Activated CD8-positive, alpha-beta memory T cell treated with anti-CD3 and anti-CD28 coated beads, Interleukin-2, amount 50 U/mL, for 24 hours (primary cell): Measurements from ENCODE around the gene CUX1.
"Not testable (repeated sequence)": the region's sequence is repeated elsewhere in the genome, so short reads cannot be mapped to it uniquely, and the experiment has no call there.

Experiments
- DNase-seq: peaks from one replicate; pipeline ENCODE4 v3.0.0-alpha.2; 2020; ENCODE audit errors: extremely low read depth

Gene CUX1

DNA sequence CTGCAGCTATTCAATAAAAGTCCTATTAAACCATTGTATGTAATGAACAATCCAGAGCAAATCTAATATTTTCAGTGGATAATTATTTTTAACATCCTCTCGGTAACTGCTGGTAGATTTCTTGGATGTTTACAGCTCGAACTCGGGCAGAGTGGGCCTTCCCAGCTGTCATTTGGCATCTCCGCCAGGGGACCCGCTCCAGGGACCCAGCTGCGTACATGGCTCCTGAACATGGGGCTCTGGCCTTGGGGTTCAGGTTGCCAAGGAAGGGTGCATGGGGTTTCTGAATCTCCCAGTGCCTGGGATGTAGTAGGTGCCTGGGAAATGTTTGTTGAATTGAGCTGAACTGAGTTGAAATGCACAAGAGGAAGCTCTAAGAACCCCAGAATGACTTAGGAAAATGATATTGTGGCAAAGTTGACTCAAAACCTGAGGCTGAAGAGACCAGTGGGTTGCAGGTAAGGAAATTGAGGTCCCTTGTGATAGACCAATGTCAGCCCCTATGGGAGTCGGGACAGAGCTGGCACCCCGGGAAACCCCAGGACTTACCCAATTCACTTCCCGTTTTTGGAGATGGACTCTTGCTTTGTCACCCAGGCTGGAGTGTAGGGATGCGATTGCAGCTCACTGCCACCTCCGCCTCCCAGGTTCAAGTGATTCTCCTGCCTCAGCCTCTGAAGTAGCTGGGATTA, 228.4 kb downstream of the CUX1 start:
- no peak for DNase-seq

DNA sequence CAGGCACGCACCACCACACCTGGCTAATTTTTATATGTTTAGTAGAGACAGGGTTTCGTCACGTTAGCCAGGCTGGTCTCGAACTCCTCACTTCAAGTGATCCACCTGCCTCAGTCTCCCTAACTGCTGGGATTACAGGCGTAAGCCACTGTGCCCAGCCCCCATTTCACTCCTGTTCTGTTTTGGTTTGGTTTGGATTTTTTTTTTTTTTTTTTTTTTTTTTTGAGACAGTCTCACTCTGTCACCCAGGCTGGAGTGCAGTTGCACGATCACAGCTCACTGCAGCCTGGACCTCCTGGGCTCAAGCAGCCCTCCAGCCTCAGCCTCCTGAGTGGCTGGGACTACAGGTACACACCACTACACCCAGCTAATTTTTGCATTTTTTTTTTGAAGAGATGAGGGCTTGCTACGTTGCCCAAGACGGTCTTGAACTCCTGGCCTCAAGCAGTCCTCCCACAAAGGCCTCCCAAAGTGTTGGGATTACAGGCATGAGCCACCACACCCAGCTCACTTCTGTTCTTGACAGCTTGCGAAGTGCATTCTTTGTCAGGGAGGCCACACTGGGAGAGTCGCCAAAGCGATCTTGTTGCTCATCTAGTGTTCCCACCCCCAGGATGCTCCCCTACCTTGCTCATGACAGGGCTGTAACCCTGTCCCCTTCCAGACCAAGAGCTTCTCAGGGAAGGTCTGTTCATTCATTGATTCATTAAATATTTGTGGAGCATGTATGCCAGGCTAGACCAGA, 229.1 kb downstream of the CUX1 start:
- DNase-seq = no peak

DNA sequence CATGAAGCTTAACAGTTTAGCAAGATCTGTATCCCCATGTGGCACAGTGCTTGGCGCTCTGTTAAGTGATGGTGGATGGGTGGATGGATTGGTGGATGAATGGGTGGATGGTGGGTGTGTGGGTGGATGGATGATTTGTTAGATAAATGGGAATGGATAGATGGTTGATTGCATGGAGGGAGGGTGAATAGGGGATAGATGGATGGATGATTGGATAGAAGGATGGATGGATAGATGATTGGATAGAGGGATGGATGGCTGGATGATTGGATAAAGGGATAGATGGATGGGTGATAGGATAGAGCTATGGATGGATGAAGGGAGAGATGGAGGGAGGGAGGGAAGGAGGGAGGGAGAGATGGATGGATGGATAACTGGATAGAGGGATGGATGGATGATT, 229.7 kb downstream of the CUX1 start:
- DNase-seq = no peak

DNA sequence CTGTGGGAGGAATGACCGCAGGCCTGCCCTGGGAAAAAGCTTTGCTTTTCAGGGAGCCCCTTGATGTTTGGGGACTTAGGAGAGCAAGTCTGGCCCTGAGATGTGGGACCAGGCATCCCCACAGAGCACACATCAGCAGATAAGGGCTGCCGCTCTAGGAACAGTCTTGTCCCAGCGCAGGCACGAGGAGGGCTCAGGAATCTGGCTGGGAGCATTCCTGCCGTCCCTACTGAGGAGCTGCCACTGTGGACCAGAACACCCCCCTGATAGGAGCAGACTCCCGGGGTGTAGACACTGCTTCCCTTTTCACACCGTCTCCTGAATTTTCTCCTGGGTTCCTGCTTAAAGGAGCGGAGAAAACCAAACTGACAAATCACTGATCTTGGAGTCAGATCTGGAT, 232.3 kb downstream of the CUX1 start:
- DNase-seq = no peak

DNA sequence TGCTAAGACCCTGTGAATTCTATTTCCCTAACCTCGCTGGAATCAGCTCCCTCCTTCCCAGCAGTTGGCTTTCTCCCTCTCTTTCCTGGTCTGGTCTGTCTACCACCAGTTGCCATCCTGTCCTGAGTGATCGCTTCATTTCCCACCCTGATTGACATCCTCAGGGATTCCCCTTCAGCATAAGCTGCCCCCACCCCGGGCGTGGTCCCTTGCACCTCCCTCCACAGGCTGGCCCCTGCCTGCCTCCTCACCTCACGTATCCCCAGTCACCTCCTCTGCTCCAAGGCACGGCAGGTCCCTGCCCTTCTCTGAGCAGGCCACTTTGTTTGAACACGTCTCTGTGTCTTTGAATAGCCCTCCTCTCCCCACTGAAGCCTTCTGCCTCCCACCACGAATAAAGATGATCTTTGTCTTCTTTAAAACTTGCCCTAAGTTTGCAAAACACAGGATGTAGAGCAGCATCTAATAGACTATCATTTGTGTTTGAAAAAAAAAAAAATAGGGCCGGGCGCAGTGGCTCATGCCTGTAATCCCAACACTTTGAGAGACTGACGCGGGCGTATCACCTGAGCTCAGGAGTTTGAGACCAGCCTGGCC, 233.5 kb downstream of the CUX1 start:
- no peak for DNase-seq

DNA sequence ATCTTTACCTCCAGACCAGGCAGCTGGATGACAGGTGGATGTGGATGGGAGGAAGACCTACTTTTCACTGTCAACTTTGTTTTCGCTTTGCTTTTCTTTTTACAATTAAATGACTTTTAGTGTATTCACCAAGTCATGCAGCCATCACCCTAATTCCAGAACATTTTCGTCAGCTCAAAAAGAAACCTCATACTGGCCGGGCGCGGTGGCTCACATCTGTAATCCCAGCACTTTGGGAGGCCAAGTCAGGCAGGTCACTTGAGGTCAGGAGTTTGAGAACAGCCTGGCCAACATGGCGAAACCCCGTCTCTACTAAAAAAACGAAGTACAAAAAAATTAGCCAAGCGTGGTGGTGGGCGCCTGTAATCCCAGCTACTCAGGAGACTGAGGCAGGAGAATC, 234.3 kb downstream of the CUX1 start:
- DNase-seq = not testable (repeated sequence)

DNA sequence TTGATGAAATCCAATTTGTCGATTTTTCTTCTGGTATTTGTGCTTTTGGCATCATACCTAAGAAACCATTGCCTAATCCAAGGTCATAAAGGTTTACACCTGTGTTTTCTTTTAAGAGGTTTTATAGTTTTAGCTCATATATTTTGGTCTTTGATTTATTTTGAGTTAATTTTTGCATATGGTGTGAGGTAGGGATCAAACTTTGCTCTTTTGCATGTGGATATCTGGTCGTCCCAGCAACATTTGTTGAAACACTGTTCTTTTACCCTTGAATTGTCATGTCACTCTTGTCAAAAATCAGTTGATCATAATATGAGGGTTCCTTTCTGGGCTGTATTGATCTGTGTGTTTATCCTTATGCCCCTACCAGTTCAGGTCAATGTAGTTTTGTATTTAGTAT, 236.7 kb downstream of the CUX1 start:
- DNase-seq = no peak

DNA sequence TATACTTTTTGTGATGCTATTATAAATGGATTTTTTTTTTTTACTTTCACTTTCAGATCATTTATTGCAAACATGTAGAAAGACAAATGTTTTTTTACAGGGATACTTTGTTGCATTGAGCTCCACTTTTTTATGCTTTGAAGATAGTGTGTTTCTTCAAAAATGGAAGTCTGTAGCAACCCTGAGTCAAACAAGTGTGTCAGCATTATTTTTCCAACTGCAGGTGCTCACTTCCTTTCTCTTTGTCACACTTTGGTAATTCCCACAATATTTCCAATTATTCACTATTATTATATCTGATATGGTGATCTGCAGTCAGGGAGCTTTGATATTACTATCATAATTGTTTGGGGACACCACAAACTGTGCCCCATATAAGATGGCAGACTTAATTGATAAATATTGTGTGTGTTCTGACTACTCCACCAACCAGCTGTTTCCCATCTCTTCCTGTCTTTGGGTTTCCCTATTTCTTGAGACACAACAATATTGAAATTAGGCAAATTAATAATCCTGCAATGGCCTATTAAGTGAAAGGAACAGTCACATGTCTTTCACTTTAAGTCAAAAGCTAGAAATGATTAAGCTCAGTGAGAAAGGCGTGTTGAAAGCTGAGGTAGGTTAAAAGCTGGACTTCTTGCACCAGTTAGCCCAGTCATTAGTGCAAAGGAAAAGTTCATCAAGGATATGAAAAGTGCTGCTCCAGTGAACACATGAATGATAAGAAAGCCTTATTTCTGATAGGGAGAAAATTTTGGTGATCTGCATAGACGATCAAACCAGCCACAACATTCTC, 238.0 kb downstream of the CUX1 start:
- DNase-seq = no peak

DNA sequence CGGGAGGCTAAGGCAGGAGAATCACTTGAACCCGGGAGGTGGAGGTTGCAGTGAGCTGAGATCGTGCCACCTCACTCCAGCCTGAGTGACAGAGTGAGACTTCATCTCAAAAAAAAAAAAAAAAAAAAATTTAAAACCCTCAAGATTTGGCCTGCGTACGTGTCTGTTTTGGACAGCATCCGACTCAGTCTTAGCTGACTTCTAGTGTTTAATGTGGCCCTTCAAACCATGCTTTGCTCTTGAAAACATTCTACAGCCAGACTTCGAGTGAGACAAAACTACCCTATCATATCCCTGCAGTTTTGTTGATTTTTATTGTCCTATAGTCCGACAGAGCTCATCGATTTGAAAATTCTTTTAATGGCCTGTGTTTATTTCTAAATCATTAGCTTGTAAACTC, 242.1 kb downstream of the CUX1 start:
- DNase-seq = no peak

DNA sequence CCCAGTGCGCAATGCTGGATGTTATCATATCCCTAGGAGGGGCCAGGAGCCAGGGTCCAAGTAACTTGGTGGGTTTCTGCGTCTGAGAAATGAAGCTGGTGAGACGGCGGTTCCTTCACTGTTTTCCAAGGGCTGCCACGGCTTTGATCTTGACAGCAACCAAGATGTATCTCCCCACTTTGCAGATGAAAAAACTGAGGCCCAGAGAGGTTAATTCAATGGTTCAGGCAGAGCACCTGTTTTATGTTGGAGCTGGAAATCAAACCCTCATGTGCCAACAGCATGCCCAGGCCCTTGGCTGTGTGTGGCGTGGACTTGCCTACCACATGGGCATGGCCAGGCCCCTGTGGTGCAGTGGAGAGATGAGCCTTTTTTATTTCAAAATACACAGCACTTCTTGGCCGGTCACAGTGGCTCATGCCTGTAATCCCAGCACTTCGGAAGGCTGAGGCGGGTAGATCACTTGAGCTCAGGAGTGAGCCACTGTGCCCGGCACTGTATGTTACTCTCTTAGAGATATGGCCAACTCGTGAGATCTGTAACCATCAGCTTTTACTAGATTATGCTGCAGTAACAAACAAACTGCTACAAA, 244.0 kb downstream of the CUX1 start:
- DNase-seq = no peak

DNA sequence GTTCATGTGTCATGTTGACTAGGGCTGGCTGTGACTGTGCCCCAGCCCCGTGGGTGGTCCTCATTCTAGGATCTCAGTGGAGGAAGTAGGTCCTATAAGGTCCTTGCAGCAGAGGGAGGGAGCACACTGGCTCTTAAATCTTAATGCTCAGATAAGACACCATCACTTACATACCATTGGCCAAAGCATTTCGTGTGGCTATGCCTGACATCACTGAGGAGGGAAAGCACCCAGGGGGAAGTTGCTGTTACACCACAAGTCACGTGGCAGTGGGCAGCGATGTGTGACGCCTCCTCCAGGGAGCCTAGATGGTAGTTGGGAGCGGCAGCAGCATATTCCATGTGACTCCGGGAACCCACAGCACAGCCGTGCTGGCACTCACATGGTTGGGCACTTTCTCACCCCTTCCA, 244.6 kb downstream of the CUX1 start:
- no peak for DNase-seq

DNA sequence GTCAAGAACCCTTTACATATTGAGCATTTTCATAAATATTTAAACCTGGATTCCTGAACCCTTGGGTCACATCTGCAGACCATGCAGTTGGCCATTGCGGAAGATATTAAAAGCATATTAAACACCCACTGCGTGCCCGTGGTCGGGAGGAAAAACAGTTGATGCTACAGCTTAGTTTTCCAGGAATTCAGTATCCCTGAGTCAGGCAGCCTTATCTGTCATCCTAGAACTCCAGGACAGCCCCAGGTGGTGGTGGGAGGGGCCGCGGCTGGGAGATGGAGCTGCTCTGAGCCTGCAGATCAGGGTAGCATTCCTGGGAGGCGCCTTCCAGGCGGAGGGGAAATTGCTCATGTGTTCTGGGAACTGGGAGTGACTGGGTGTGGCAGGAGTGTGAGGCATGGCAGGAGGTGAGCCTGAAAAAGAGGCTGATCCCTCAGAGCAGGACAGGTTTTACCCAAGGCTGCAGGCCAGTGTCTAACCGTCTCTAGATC, 246.3 kb downstream of the CUX1 start:
- DNase-seq = no peak

DNA sequence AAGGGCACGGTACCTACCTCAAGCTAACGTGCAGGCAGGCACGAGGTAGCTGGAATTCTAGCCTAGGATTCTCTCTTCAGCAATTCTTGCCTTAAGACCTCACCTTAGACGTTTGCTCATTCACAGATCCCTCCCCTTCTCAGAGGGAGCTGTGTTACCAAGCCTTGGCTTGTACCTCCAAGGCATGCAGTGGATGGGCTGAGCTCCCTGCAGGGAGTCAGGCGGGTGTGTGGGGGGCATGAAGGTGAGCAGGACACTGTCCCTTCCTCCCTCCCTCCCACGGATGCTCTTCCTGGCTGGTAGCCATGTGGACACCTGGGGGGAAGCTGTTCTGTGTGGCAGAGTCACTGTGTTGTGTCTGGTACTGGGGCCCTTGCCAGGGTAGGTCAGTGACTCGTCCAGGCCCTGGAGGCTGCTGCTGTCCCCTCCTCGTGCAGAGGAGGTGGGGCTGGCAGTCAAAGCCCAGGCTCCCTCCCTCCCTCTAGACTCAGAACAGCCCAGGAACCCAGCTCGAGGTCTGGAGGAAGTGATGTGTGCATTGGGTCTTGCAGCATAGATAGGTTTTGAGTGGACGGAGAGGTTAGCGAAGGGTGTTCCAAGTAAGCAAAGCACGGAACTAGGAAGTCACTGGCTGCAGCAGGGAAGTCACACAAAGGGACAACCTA, 247.1 kb downstream of the CUX1 start:
- no peak for DNase-seq

DNA sequence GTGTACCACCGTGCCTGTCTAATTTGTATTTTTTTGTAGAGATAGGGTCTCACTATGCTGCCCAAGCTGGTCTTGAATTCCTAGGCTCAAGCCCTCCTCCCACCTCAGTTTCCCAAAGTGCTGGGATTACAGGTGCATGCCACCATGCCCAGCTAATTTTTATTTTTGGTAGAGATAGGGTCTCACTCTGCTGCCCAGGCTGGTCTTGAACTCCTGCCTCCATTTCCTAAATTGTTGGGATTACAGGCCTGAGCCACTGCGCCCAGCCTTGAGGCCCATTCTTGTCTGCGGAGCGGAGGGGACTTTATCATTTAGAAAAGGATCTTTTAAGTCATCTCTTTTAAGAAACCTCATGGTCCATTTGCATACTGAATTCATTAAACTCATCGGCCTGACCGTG, 247.8 kb downstream of the CUX1 start:
- DNase-seq = no peak

DNA sequence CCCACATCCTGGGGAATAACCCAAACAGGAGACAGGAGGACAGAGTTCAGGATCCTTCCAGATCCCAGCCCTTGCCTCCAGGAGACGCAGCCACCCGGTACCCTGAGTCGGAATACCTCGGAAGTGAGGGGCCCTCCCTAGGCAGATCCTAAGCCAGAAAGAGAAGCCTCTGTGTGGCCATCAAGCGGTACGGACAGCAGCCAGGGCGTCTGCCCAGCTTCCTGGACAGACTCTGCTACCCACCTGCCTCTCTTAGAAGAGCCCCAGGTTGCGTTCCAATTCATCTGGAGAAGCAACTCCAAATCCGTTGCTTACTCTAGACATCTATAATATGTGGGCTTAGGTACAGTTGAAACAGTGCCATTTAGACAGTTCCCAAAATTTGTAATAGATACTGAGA, 249.1 kb downstream of the CUX1 start:
- no peak for DNase-seq

DNA sequence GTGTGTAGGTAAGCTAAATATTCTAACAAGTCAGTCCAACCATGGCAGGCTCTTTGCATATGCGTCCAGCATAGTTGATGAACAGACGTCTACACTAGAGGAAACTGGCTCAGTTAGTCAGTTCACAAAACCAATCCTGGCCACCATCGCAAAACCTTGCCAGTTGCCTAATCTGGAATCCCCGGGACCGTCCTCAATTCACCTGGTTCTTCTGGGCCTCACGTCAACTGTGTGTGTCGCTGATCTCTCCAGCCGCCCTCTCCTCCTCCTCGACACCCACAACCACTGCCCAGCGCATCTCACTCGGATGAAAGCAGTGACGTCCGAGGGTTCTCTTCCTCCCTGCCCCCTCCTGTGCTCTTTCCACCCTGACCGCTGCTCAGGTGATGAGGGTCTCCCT, 251.4 kb downstream of the CUX1 start:
- DNase-seq = no peak

DNA sequence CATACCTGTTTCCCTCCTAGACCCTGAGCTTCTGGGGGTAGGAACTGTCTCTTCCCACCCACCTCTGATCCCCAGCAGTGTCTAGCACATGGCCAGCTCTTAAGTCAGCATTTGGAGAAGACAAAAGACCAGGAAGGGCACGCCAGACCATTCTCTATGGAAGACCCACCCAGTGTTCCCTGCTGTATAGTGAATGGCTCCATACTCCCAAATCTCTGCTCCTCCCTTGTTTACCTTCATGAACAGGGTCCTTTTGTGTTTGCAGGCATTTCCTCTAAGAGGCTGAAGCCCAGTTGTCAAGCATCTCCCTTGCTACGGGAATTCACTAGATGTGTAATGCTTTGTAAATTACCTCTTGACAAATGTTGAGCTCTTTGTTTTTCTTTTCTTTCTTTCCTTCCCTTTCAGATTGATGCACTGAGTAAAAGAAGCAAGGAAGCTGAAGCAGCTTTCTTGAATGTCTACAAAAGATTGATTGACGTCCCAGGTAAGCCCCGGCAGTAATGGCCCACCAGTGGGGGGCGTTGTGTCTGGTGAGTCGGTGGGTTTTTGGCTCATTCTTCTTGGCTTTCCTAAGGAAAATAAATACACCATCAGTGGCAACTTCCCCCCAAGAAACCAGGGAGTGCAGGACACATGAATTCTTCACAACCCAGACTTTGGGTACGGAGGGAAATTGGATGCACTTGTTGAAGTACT, 252.7 kb downstream of the CUX1 start:
- DNase-seq = no peak

DNA sequence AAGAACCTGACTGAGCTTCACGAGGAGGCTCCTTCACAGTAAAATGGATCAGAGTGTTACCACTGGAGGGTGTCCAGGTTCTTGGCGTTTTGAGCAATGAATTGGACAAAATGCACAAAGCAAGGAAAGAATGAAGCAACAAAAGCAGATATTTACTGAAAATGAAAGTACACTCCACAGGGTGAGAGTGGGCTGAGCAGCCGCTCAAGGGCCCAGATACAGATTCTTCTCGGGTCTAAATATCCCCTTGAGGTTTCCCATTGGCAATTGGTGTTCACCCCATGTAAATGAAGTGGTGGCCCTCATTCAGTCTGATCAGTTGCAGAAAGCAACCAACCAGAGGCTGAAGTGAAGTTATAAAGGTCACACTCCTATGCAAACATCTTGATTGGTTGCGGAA, 254.6 kb downstream of the CUX1 start:
- no peak for DNase-seq

DNA sequence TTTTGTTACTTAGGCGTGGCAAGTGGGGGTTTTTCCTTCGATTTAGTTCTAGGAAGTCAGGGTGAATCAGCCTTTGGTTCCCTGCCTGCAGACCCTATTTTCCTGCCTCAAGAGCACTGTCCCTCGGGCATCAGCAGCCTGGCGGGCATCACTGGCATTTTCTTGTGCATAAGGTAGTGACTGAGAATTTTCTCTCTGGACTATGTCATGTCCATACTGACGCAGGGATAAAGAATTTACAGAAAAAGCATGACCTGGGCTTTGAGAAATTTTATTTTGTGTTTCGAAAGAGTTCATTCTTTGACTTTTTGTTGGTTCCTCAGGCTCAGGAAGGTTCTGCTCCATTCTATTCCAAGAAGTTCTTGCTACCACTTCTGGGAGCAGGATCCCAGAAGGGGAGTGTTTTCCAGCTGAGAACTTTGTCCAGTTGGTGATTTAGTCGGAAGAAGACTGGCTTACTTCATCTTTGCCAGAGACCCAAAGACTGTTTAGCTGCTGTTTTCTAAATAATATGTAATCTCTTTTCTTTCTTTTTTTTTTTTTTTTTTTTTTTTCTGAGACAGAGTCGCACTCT, 255.3 kb downstream of the CUX1 start:
- DNase-seq = no peak
